ENCODE measurements around the gene TRAF4.

The TRAF4 gene

GRCh38 chr17:28722417-28723158 lies 21.2 kb upstream of the TRAF4 start:
- TF ChIP-seq GATA2 (IDR thresholded peaks at IDR 0.05; ENCODE audit: low read depth, low read length) (no peak), GATA3 (IDR thresholded peaks at IDR 0.05; ENCODE audit: low read depth, low read length) (no peak)

- TF ChIP-seq GATA3 (IDR thresholded peaks at IDR 0.05; ENCODE audit: low read depth, low read length), result no peak
- no peak for TF ChIP-seq GATA2 (IDR thresholded peaks at IDR 0.05; ENCODE audit: low read depth, low read length)
These were observed 20.5 kb upstream of the TRAF4 start for GRCh38 chr17:28723159-28723835.

DNA sequence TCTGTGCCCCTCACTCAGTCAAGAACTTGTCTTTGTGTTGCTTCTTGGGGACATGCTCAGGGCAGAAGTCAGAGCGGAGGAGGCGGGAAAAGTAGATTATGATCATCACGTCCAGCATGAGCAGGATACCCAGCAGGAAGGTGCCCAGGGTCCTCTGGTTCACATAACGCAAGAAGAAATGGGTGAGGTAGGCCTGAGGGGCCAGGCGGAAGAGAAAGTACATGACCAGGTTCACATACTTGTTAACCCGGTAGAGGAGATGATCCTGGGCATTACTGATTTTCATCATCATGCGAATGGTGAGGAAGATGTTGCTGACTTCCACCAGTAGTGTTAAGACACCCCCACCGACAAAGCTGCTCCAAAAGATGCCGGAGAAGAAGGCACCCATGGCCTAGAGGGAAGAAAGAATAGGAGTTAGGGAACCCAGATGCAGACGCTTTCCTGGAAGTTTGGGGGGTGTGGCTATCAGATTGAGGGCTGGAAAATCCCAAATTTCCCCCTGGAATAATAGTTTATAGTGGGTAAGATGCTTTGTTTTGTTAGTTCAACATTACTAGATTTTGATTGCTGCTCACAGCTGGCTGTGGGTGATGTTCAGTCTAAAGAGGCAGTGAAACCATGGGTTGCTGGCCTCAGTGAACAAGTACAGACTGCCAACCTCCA lies 19.2 kb upstream of the TRAF4 start:
- TF ChIP-seq GATA3 (IDR thresholded peaks at IDR 0.05; ENCODE audit: low read depth, low read length) (no peak), GATA2 (IDR thresholded peaks at IDR 0.05; ENCODE audit: low read depth, low read length) (no peak)

- no peak for TF ChIP-seq GATA3 (IDR thresholded peaks at IDR 0.05; ENCODE audit: low read depth, low read length)
- no peak for TF ChIP-seq GATA2 (IDR thresholded peaks at IDR 0.05; ENCODE audit: low read depth, low read length)
These were observed 18.6 kb upstream of the TRAF4 start for GRCh38 chr17:28725166-28725659.

DNA sequence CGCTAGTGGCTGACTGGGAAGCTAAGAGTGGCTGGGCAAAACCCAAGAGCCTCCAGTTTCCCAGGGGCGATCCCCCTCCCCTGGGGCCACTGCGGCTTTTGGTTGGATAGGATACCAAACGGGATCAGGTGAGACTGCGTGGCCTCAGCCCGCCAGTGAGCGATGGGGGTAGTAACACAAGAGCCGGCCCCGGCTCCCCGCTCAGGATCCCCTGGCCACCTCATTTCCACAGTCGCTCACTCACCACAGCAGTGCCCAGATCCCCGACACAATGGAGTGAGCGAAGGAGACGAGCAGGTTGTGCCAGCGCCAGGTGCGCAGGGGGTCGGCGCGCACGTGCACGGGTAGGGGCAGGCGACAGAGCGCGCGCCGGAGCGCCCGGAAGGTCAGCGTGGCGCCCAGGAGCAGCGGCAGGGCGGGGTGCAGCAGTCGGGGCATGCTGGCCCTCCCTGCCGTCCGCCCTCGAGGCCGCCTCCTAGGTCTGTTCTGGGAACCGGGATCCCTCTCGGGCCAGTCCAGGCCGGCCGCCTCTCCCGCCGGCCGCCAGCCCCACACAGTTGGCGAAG lies 18.1 kb upstream of the TRAF4 start:
- TF ChIP-seq GATA3 (IDR thresholded peaks at IDR 0.05; ENCODE audit: low read depth, low read length) (no peak), GATA2 (IDR thresholded peaks at IDR 0.05; ENCODE audit: low read depth, low read length) (no peak)

DNA sequence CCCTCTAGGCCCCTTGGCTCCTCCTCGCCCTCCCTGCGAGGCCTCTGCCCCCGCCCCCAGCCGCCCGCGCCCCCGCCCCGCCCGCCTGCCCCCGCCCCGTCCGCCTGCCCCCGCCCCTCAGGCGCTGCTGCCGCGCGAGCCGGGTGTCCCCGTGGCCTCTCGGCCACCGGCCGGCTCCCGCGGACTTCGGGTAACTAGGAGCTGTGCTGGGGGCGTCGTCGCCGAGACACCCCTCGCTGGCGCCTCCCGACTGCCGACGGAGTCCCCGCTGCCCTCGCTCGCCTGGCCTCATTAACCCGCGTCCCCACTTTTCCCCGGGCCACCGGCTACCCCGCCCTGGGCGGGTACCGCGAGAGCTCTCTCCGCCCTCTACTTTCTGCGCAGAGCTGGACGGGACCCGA lies 17.6 kb upstream of the TRAF4 start, which contains the start of gene TLCD1:
TLCD1 (minus strand) TSS at position 8 of the 401 bp plus-strand sequence. CDS start 136 bp downstream, outside the sequence.
- TF ChIP-seq GATA2 (IDR thresholded peaks at IDR 0.05; ENCODE audit: low read depth, low read length) (no peak), GATA3 (IDR thresholded peaks at IDR 0.05; ENCODE audit: low read depth, low read length) (no peak)

- no peak for TF ChIP-seq GATA3 (IDR thresholded peaks at IDR 0.05; ENCODE audit: low read depth, low read length)
- no peak for TF ChIP-seq GATA2 (IDR thresholded peaks at IDR 0.05; ENCODE audit: low read depth, low read length)
These were observed 17.0 kb upstream of the TRAF4 start for GRCh38 chr17:28726627-28727491.

- no peak for TF ChIP-seq GATA3 (IDR thresholded peaks at IDR 0.05; ENCODE audit: low read depth, low read length)
- TF ChIP-seq GATA2 (IDR thresholded peaks at IDR 0.05; ENCODE audit: low read depth, low read length), result no peak; the same call in 1 of the 2 replicates
These were observed 15.2 kb upstream of the TRAF4 start, which contains the start of gene NEK8 for GRCh38 chr17:28728364-28729200. Gene NEK8 (plus strand): TSS chr17:28728788. CDS start chr17:28728814, 26 bp downstream.

DNA sequence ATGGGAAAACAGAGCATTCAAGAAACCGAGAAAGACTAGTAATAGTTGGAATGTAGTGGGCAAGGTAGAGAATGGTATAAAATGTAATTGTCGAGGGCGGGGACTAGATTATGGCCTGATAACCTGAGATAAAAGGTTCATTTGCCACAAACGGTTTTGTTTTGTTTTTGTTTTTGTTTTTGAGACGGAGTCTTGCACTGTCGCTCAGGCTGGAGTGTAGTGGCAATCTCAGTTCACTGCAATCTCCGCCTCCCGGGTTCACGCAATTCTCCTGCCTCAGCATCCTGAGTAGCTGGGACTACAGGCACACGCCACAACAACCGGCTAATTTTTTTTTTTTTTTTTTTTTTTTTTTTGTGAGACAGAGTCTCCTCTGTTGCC lies 13.9 kb upstream of the TRAF4 start:
- TF ChIP-seq GATA3 (IDR thresholded peaks at IDR 0.05; ENCODE audit: low read depth, low read length) (no peak), GATA2 (IDR thresholded peaks at IDR 0.05; ENCODE audit: low read depth, low read length) (no peak)

DNA sequence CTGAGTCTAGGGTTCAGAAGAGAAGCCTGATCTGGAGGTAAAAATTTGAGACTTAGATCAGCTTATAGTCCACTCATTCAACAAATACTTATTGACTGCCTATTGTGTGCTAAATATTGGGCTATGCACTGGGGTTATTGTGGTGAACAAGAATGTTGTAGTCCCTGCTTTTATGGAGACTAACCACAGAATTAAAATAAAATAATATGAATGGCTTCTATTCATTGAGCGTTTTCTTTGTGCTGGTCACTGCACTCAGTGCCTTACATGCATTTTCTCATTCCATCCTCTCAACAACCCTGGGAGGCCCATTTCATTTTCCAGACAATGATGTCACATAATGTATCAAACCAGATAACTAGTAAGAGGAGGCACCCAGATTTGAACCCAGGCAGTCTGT lies 10.5 kb upstream of the TRAF4 start:
- TF ChIP-seq GATA3 (IDR thresholded peaks at IDR 0.05; ENCODE audit: low read depth, low read length) (no peak), GATA2 (IDR thresholded peaks at IDR 0.05; ENCODE audit: low read depth, low read length) (no peak)

GRCh38 chr17:28734712-28735241 lies 9.0 kb upstream of the TRAF4 start:
- TF ChIP-seq GATA2 (IDR thresholded peaks at IDR 0.05; ENCODE audit: low read depth, low read length) (no peak), GATA3 (IDR thresholded peaks at IDR 0.05; ENCODE audit: low read depth, low read length) (no peak)

DNA sequence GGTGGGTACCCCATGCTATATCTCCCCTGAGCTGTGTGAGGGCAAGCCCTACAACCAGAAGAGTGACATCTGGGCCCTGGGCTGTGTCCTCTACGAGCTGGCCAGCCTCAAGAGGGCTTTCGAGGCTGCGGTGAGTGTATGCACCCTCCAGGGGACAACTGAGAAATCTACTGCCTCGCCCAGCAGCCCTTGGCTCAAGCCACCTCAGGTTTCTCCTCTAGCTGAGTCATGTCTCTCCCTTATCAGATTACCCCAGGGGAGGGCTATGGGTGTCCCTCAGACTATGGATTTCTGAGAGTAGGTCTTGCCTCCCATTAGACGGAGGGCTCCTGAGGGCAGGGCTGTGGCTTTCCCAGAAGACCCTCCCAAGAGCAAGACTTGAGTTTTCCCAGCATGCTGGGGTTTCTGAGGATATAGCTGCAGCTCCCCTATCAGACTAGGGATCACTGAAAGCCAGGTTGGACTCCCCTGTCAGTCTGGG lies 8.5 kb upstream of the TRAF4 start:
- TF ChIP-seq GATA3 (IDR thresholded peaks at IDR 0.05; ENCODE audit: low read depth, low read length) (no peak), GATA2 (IDR thresholded peaks at IDR 0.05; ENCODE audit: low read depth, low read length) (no peak)
